Measurements from ENCODE around the gene QPRT. TPM values are rescaled to one million over a fixed set of nuclear protein-coding genes. Genes with fewer than 3 reads are reported as not detected.
"Not testable (repeated sequence)": the region's sequence is repeated elsewhere in the genome, so short reads cannot be mapped to it uniquely, and the experiment has no call there.

The QPRT gene
- total RNA-seq, result 1 to 10 TPM in 1 of 2 donors, under 1 TPM in 1; 0.95 to 1.3 TPM

DNA sequence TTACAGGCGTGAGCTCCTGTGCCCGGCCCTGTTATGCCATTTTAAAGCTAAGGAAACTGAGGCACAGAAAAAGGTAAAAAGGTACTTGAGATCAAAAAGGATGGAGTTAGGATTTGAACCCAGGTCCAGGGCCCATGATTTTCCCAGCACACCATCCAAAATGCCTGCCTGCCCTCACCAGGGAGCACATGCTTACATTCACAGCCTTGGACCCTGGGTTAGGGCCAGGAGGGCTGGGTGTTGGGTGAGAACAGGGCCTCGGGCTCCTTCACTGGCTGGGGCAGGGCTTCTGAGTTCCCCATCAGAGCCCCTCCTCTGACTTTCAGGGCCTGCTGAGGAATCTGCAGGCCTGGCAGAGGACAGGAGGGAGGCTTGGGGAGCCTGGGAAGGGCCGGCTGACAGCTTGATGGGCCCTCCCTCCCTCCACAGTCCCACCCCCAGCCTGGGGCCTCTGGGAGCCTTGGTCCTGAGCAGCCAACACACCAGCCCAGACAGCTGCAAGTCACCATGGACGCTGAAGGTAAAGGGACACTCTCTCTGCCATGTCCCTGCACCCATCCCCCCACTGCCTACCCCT, at the start of gene QPRT:
Gene QPRT, plus strand, starts transcription at position 490 of the 577 bp plus-strand sequence. Its CDS starts 18 bp downstream, at position 508.
- no peak within 1 kb of the TSS for H3K27ac ChIP-seq
- TF ChIP-seq, protein P1, sequence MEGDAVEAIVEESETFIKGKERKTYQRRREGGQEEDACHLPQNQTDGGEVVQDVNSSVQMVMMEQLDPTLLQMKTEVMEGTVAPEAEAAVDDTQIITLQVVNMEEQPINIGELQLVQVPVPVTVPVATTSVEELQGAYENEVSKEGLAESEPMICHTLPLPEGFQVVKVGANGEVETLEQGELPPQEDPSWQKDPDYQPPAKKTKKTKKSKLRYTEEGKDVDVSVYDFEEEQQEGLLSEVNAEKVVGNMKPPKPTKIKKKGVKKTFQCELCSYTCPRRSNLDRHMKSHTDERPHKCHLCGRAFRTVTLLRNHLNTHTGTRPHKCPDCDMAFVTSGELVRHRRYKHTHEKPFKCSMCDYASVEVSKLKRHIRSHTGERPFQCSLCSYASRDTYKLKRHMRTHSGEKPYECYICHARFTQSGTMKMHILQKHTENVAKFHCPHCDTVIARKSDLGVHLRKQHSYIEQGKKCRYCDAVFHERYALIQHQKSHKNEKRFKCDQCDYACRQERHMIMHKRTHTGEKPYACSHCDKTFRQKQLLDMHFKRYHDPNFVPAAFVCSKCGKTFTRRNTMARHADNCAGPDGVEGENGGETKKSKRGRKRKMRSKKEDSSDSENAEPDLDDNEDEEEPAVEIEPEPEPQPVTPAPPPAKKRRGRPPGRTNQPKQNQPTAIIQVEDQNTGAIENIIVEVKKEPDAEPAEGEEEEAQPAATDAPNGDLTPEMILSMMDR (IDR thresholded peaks at IDR 0.05), result no peak
- no peaks in the 10 kb centered on the region for H3K36me3 ChIP-seq
- ATAC-seq (ENCODE audit: insufficient number of reproducible peaks, low FRiP score, low read depth), result no peak
- H3K9me3 ChIP-seq, result no peaks in the 10 kb centered on the region
- no peak for DNase-seq (ENCODE audit: low spot score)
- peak within 1 kb of the TSS; percentile 37 for H3K4me3 ChIP-seq
- peaks cover 0 to 5% of the 10 kb centered on the region in 2 donors for H3K4me1 ChIP-seq (ENCODE audit: control insufficient read depth in 1 of 2, low read depth in 2 of 2)
- H3K27me3 ChIP-seq (replicated peaks; ENCODE audit: insufficient read depth), result no peaks in the 10 kb centered on the region

DNA sequence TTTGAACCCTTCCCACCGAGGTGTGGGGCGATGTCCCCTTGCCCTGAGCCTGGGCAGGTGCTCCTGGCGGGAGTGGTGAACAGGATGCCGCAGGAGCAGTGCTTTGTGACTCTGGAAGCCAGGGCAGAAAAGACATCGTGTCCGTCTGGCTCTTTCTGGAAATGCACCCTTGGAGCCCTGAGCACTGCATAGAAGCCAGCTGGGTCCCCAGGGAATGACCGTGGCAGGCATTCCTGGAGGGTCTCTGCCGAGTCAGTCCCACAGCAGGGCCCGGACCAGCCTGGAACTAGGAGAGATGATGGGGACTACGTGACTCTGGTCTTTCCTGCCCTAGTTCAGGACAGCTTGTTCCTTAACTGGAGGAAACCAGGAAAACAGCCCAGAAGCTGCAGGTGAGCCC, 49.7 kb upstream of the QPRT start:
- H3K27ac ChIP-seq, result peak overlapping the region; percentile 40 to 63
- H3K4me1 ChIP-seq (ENCODE audit: control insufficient read depth in 1 of 2, low read depth in 2 of 2), result peaks cover 3 to 14% of the 10 kb centered on the region in 2 donors
- not testable (repeated sequence) for H3K9me3 ChIP-seq; H3K4me3 ChIP-seq; H3K36me3 ChIP-seq; ATAC-seq (ENCODE audit: insufficient number of reproducible peaks, low FRiP score, low read depth); H3K27me3 ChIP-seq (replicated peaks; ENCODE audit: insufficient read depth); DNase-seq (ENCODE audit: low spot score)

DNA sequence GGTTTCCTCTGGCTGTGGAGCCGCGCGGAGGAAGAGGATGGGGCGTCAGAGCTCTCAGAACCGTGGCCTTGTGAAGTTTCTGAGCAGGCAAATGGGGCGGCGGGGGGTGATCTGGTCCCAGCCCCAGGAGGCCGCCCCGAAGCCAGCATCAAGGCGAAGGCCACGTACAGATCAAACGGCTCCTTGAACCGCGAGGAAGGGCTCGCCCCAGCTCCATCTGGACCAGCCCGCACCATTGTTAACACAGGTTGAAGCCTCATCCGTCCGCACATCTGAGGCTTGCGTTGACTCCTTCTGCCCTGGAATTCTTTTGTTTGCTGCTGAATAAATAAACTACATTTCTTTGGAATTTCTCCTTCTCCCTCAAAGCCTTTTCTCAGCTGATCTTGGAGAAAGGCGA, 47.3 kb upstream of the QPRT start:
- H3K4me1 ChIP-seq (ENCODE audit: control insufficient read depth in 1 of 2, low read depth in 2 of 2), result peaks cover 0 to 11% of the 10 kb centered on the region in 2 donors
- H3K27me3 ChIP-seq (replicated peaks; ENCODE audit: insufficient read depth); H3K4me3 ChIP-seq; H3K27ac ChIP-seq; ATAC-seq (ENCODE audit: insufficient number of reproducible peaks, low FRiP score, low read depth); H3K36me3 ChIP-seq; DNase-seq (ENCODE audit: low spot score); H3K9me3 ChIP-seq: not testable (repeated sequence)

DNA sequence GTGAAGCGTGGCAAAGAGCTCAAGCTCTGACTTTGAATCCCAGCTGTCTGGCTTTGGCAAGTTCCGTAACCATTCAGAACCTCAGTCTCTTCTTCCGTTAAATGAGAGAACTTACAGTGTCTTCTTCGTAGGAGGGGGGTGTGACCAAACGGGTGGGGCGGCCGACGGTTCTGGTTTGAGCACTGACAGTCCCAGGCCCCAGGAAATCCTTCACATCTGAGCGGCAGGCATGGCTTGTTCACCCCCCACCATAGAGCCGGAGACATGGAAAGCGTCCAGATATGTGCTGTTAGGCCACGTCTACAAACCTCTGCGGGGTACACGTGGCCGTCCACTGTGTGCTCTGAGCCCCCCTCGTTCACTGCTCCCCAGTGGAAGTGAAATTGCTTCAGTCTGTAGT, 43.1 kb upstream of the QPRT start:
- not testable (repeated sequence) for H3K27me3 ChIP-seq (replicated peaks; ENCODE audit: insufficient read depth); H3K27ac ChIP-seq; H3K9me3 ChIP-seq; H3K4me1 ChIP-seq (ENCODE audit: control insufficient read depth in 1 of 2, low read depth in 2 of 2); H3K4me3 ChIP-seq; DNase-seq (ENCODE audit: low spot score); H3K36me3 ChIP-seq; ATAC-seq (ENCODE audit: insufficient number of reproducible peaks, low FRiP score, low read depth)

DNA sequence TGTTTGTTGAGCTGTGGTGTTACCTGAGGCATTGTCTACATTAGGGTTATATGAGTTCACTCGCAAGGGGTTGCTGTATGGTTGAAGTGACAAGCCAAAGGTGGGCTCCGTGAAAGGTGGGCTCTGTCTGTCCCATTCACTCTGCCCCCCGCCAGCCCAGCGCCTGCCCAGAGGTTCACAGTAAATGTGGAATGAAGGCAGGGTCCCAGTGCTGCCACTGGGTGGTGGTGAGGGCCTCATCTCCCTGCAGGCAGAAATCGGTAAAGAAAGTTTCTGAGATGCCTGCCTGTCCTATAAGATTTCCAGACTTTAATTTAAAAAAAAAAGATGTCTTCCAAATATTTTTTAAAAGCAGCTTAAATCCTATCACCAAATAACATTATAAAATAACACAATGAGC, 42.6 kb upstream of the QPRT start:
- DNase-seq (ENCODE audit: low spot score); H3K27ac ChIP-seq; H3K27me3 ChIP-seq (replicated peaks; ENCODE audit: insufficient read depth); ATAC-seq (ENCODE audit: insufficient number of reproducible peaks, low FRiP score, low read depth); H3K36me3 ChIP-seq; H3K4me1 ChIP-seq (ENCODE audit: control insufficient read depth in 1 of 2, low read depth in 2 of 2); H3K4me3 ChIP-seq; H3K9me3 ChIP-seq: not testable (repeated sequence)

DNA sequence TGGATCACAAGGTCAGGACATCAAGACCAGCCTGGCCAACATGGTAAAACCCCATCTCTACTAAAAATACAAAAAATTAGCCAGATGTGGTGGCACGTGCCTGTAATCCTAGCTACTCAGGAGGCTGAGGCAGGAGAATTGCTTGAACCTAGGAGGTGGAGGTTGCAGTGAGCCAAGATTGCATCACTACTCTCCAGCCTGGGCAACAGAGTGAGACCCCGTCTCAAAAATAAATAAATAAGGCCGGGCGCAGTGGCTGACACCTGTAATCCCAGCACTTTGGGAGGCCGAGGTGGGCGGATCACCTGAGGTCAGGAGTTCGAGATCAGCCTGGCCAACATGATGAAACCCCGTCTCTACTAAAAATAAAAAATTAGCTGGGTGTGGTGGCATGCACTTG, 40.2 kb upstream of the QPRT start:
- H3K27ac ChIP-seq; H3K27me3 ChIP-seq (replicated peaks; ENCODE audit: insufficient read depth); ATAC-seq (ENCODE audit: insufficient number of reproducible peaks, low FRiP score, low read depth); H3K4me3 ChIP-seq; H3K4me1 ChIP-seq (ENCODE audit: control insufficient read depth in 1 of 2, low read depth in 2 of 2); DNase-seq (ENCODE audit: low spot score); H3K9me3 ChIP-seq; H3K36me3 ChIP-seq: not testable (repeated sequence)

DNA sequence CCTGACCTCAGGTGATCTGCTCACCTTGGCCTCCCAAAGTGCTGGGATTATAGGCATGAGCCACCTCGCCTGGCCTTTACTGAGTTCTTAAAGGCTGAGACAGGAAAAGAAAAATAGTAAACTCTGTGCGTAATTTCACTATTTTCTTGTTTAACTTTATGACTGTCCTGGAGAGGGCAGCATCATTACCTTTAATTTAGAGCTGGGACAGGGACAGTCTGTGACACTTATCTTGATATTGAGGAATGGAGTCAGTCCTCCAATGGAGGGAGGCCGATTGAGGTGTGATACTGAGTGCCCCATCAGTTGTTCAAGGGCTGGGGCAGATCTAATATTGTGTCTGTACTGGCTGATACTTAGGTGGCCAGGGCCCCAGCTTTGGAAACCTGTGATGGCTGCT, 37.4 kb upstream of the QPRT start:
- DNase-seq (ENCODE audit: low spot score) (no peak), ATAC-seq (ENCODE audit: insufficient number of reproducible peaks, low FRiP score, low read depth) (no peak)
- H3K27me3 ChIP-seq (replicated peaks; ENCODE audit: insufficient read depth), result no peaks in the 10 kb centered on the region
- H3K4me3 ChIP-seq, result no peak overlapping the region
- no peak overlapping the region for H3K27ac ChIP-seq
- H3K4me1 ChIP-seq (ENCODE audit: control insufficient read depth in 1 of 2, low read depth in 2 of 2), result no peaks in the 10 kb centered on the region
- no peaks in the 10 kb centered on the region for H3K9me3 ChIP-seq
- TF ChIP-seq, protein P1 (IDR thresholded peaks at IDR 0.05), result no peak
- no peaks in the 10 kb centered on the region for H3K36me3 ChIP-seq

DNA sequence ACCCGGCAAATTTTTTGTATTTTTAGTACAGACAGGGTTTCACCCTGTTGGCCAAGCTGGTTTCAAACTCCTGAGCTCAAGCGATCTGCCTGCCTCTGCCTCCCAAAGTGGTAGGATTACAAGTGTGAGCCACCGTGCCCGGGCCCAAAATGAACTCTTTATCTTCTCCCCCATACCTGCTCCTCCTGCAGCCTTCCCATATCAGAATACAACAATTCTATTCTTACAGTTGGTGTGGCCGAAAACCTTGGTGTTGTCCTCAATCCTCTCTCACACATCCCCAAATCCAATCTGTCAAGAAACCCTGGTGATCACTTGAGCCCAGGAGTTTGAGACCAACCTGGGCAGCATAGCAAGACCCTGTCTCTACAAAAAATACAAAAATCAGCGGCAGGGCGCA, 35.4 kb upstream of the QPRT start:
- Histone ChIP-seq H3K27ac (no peak overlapping the region), H3K27me3 (replicated peaks; ENCODE audit: insufficient read depth) (no peaks in the 10 kb centered on the region), H3K9me3 (no peaks in the 10 kb centered on the region), H3K36me3 (no peaks in the 10 kb centered on the region), H3K4me3 (no peak overlapping the region), H3K4me1 (ENCODE audit: control insufficient read depth in 1 of 2, low read depth in 2 of 2) (no peaks in the 10 kb centered on the region)
- TF ChIP-seq, protein P1 (IDR thresholded peaks at IDR 0.05), result no peak
- no peak for ATAC-seq (ENCODE audit: insufficient number of reproducible peaks, low FRiP score, low read depth)
- no peak for DNase-seq (ENCODE audit: low spot score)

All from thoracic aorta (tissue), 2 donors.